Suprapubic skin (tissue), 4 donors: ENCODE results near the gene DGKZ. TPM values are rescaled to one million over a fixed set of nuclear protein-coding genes. Genes with fewer than 3 reads are reported as not detected.

Source experiments
- DNase-seq, 2 donors: peaks; one replicate each; pipeline ENCODE4 v3.0.0-alpha.2; 2019; ENCODE audit warnings: low spot score in 2 of 2
- H3K27ac ChIP-seq: fragments of 200-600 bp; sonication (generic); one replicate; pipeline ENCODE4 v1.5.1; 2019
- H3K27me3 ChIP-seq: fragments of 200-600 bp; sonication (generic); one replicate; pipeline ENCODE4 v1.5.1; 2019
- H3K36me3 ChIP-seq: fragments of 200-600 bp; sonication (generic); one replicate; pipeline ENCODE4 v1.5.1; 2019
- H3K4me1 ChIP-seq: fragments of 200-600 bp; sonication (generic); one replicate; pipeline ENCODE4 v1.5.1; 2019
- H3K4me3 ChIP-seq: fragments of 200-600 bp; sonication (generic); one replicate; pipeline ENCODE4 v1.5.1; 2019; ENCODE audit warnings: mild to moderate bottlenecking
- H3K9me3 ChIP-seq: fragments of 200-600 bp; sonication (generic); one replicate; pipeline ENCODE4 v1.5.1; 2019
- CTCF ChIP-seq, 2 donors: fragments of 200-600 bp in 1 of 2; fragments of 450-650 bp in 1 of 2; sonication (generic) in 1 of 2; IDR thresholded peaks; one replicate each; pipeline ENCODE4 v1.5.1; 2016 to 2019; ENCODE audit warnings: antibody characterized with exemption in 2 of 2, mild to moderate bottlenecking in 1 of 2, moderate library complexity in 1 of 2
- EP300 ChIP-seq: sonication (generic); formaldehyde crosslinking; IDR thresholded peaks from one replicate; pipeline ENCODE4 v1.6.1; 2017; ENCODE audit warnings: antibody characterized with exemption
- POLR2A ChIP-seq, 2 donors: fragments of 450-650 bp; IDR thresholded peaks; one replicate each; pipeline ENCODE4 v1.6.1; 2017; ENCODE audit warnings: antibody characterized with exemption in 2 of 2, mild to moderate bottlenecking in 2 of 2, moderate library complexity in 2 of 2
- POLR2AphosphoS5 ChIP-seq, 3 donors: sonication (generic); formaldehyde crosslinking; IDR thresholded peaks; one replicate each; pipeline ENCODE4 v1.6.1; 2017; ENCODE audit warnings: antibody characterized with exemption in 3 of 3
- WGBS: methylation state at CpG from one replicate; pipeline ENCODE4 v1.1.5; 2018; 5-methylcytosine and 5-hydroxymethylcytosine counted together
- total RNA-seq, 4 donors: library from RNA; depleted of rRNA; stranded (reverse); fragments of >200 nt; gene quantifications; one replicate each; pipeline ENCODE4 v1.1.0, GENCODE V29; 2016

The DGKZ gene
- total RNA-seq, 4 donors from 2014 or later = 60.5 to 91.0 (median 73.4) TPM

- TF ChIP-seq POLR2A (IDR thresholded peaks at IDR 0.05) = no peak
- TF ChIP-seq EP300 = no peak
- no peak for TF ChIP-seq POLR2AphosphoS5 (IDR thresholded peaks at IDR 0.05)
- Histone ChIP-seq H3K4me3 (peak overlapping the region; percentile 38), H3K9me3 (no peaks in the 10 kb centered on the region), H3K27me3 (peaks cover 6% of the 10 kb centered on the region), H3K27ac (peak overlapping the region; percentile 26), H3K36me3 (no peaks in the 10 kb centered on the region), H3K4me1 (peaks cover 24% of the 10 kb centered on the region)
- WGBS = 29% methylated on average over 9 of the region's 9 CpGs
- no peak for DNase-seq
Measured at GRCh38 chr11:46338636-46338987, 8.7 kb upstream of the DGKZ start.

GRCh38 chr11:46338988-46339666, 8.1 kb upstream of the DGKZ start:
- peaks cover 3% of the 10 kb centered on the region for H3K27me3 ChIP-seq
- no peaks in the 10 kb centered on the region for H3K36me3 ChIP-seq
- TF ChIP-seq EP300 = no peak
- no peak for TF ChIP-seq CTCF (IDR thresholded peaks at IDR 0.05)
- TF ChIP-seq POLR2AphosphoS5 (IDR thresholded peaks at IDR 0.05) = no peak
- no peak for TF ChIP-seq POLR2A (IDR thresholded peaks at IDR 0.05)
- 27% methylated on average over 15 of the region's 16 CpGs for WGBS
- no peaks in the 10 kb centered on the region for H3K9me3 ChIP-seq
- peak overlapping the region; percentile 38 for H3K4me3 ChIP-seq
- peak overlapping the region; percentile 40 for H3K27ac ChIP-seq
- DNase-seq = no peak
- peaks cover 22% of the 10 kb centered on the region for H3K4me1 ChIP-seq

GRCh38 chr11:46339816-46340215, 7.4 kb upstream of the DGKZ start:
- peak overlapping the region; percentile 40 for H3K27ac ChIP-seq
- no peaks in the 10 kb centered on the region for H3K36me3 ChIP-seq
- H3K9me3 ChIP-seq = no peaks in the 10 kb centered on the region
- no peaks in the 10 kb centered on the region for H3K27me3 ChIP-seq
- DNase-seq = no peak
- 83% methylated on average over 2 of the region's 2 CpGs for WGBS
- H3K4me1 ChIP-seq = peaks cover 26% of the 10 kb centered on the region
- H3K4me3 ChIP-seq = no peak overlapping the region
- TF ChIP-seq POLR2A (IDR thresholded peaks at IDR 0.05) (no peak), EP300 (no peak), POLR2AphosphoS5 (IDR thresholded peaks at IDR 0.05) (no peak), CTCF (IDR thresholded peaks at IDR 0.05) (no peak)

GRCh38 chr11:46341454-46341853, 5.8 kb upstream of the DGKZ start:
- no peaks in the 10 kb centered on the region for H3K36me3 ChIP-seq
- DNase-seq = no peak
- H3K27ac ChIP-seq = no peak overlapping the region
- TF ChIP-seq POLR2A (IDR thresholded peaks at IDR 0.05) (no peak), POLR2AphosphoS5 (IDR thresholded peaks at IDR 0.05) (no peak), CTCF (IDR thresholded peaks at IDR 0.05) (no peak), EP300 (no peak)
- H3K27me3 ChIP-seq = no peaks in the 10 kb centered on the region
- no peak overlapping the region for H3K4me3 ChIP-seq
- no peaks in the 10 kb centered on the region for H3K9me3 ChIP-seq
- peaks cover 43% of the 10 kb centered on the region for H3K4me1 ChIP-seq
- WGBS = 85% methylated on average over 3 of the region's 3 CpGs

- Histone ChIP-seq H3K4me3 (no peak overlapping the region), H3K27me3 (no peaks in the 10 kb centered on the region), H3K4me1 (peaks cover 48% of the 10 kb centered on the region), H3K27ac (no peak overlapping the region), H3K36me3 (no peaks in the 10 kb centered on the region), H3K9me3 (no peaks in the 10 kb centered on the region)
- TF ChIP-seq CTCF (IDR thresholded peaks at IDR 0.05) = no peak
- no peak for TF ChIP-seq EP300
- no peak for TF ChIP-seq POLR2AphosphoS5 (IDR thresholded peaks at IDR 0.05)
- no peak for TF ChIP-seq POLR2A (IDR thresholded peaks at IDR 0.05)
- WGBS = 49% methylated on average over 5 of the region's 5 CpGs
- DNase-seq = no peak
Measured at GRCh38 chr11:46342239-46342638, 5.0 kb upstream of the DGKZ start.

- Histone ChIP-seq H3K4me1 (peaks cover 49% of the 10 kb centered on the region), H3K27me3 (no peaks in the 10 kb centered on the region), H3K9me3 (no peaks in the 10 kb centered on the region), H3K4me3 (no peak overlapping the region), H3K27ac (no peak overlapping the region), H3K36me3 (no peaks in the 10 kb centered on the region)
- 87% methylated on average over 3 of the region's 3 CpGs for WGBS
- no peak for TF ChIP-seq CTCF (IDR thresholded peaks at IDR 0.05)
- TF ChIP-seq EP300 = no peak
- TF ChIP-seq POLR2AphosphoS5 (IDR thresholded peaks at IDR 0.05) = no peak
- TF ChIP-seq POLR2A (IDR thresholded peaks at IDR 0.05) = no peak
- DNase-seq = no peak
Measured at GRCh38 chr11:46343520-46343919, 3.7 kb upstream of the DGKZ start.
